H1 (cell line): ENCODE data around the gene NODAL. TPM values are rescaled to one million over a fixed set of nuclear protein-coding genes. Genes with fewer than 3 reads are reported as not detected.
A peak's percentile ranks its signal among the peaks of the same experiment; 100 is the strongest.

Source experiments
- CTCF ChIA-PET: fragments of 300-600 bp; sonication (Branson Sonifier 250); formaldehyde crosslinking; loops from one replicate; lab custom pipeline; 2021; ENCODE audit not compliant: partially characterized antibody; lab: Charles Lee
- POLR2A ChIA-PET: fragments of 300-600 bp; sonication (Branson Sonifier 250); formaldehyde crosslinking; loops from one replicate; lab custom pipeline; 2021; ENCODE audit warnings: inconsistent platforms; ENCODE audit not compliant: partially characterized antibody; lab: Charles Lee
- DNase-seq, 2 experiments: peaks; one replicate each; pipeline versions ENCODE4 v3.0.0 to v3.0.0-alpha.2; 2010 to 2022; ENCODE audit warnings: low spot score in 2 of 2, low read depth in 1 of 2, mixed read lengths in 1 of 2
- FAIRE-seq: peaks from 2 replicates; lab custom pipeline; 2011; peaks lifted over from hg19 to GRCh38; lab: Jason Lieb, UNC
- H2AFZ ChIP-seq: 2 replicates; pipeline ENCODE4 v1.8.1; 2012; ENCODE audit warnings: low read length, inconsistent platforms
- H2AK5ac ChIP-seq: 2 replicates; pipeline ENCODE4 v1.6.1; 2013; ENCODE audit warnings: low read depth, low read length
- H2BK120ac ChIP-seq: replicated peaks from 2 replicates; pipeline ENCODE3; 2013; ENCODE audit warnings: low read depth, low read length, inconsistent platforms
- H2BK12ac ChIP-seq: 2 replicates; pipeline ENCODE4 v1.6.1; 2013; ENCODE audit warnings: low read depth, low read length
- H2BK15ac ChIP-seq: 2 replicates; pipeline ENCODE4 v1.6.1; 2013; ENCODE audit warnings: low read length
- H2BK20ac ChIP-seq: 2 replicates; pipeline ENCODE4 v1.6.1; 2013; ENCODE audit warnings: low read length
- H2BK5ac ChIP-seq: 2 replicates; pipeline ENCODE4 v1.6.1; 2013; ENCODE audit warnings: low read depth, low read length
- H3K14ac ChIP-seq: 2 replicates; pipeline ENCODE4 v1.6.1; 2013; ENCODE audit warnings: inconsistent platforms; ENCODE audit not compliant: insufficient read length
- H3K18ac ChIP-seq: 2 replicates; pipeline ENCODE4 v1.6.1; 2013; ENCODE audit warnings: low read length; ENCODE audit errors: extremely low read depth
- H3K23ac ChIP-seq: 2 replicates; pipeline ENCODE4 v1.6.1; 2013; ENCODE audit warnings: inconsistent platforms; ENCODE audit not compliant: insufficient read length
- H3K23me2 ChIP-seq: 2 replicates; pipeline ENCODE4 v1.6.1; 2013; ENCODE audit warnings: low read depth, low read length
- H3K27ac ChIP-seq: 2 replicates; pipeline ENCODE4 v1.6.1; 2011; ENCODE audit warnings: low read depth, low read length, inconsistent platforms
- H3K27me3 ChIP-seq, 4 experiments: replicated peaks in 1 of 4; 1 replicate in 1 of 4; 2 replicates in 3 of 4; pipeline versions ENCODE4 v1.6.1 to v1.8.1; 2011 to 2013; ENCODE audit warnings: low read length in 3 of 4, mild to moderate bottlenecking in 3 of 4, inconsistent platforms in 2 of 4, mixed read lengths in 2 of 4, moderate library complexity in 1 of 4; ENCODE audit not compliant: control insufficient read depth in 3 of 4, insufficient read depth in 3 of 4; ENCODE audit errors: extremely low read depth in 1 of 4
- H3K36me3 ChIP-seq, 4 experiments: 2 replicates each; pipeline versions ENCODE4 v1.6.1 to v1.8.1; 2011 to 2013; ENCODE audit warnings: mild to moderate bottlenecking in 4 of 4, low read length in 3 of 4, moderate library complexity in 2 of 4, control low read depth in 1 of 4, inconsistent platforms in 1 of 4; ENCODE audit not compliant: insufficient read depth in 4 of 4, control insufficient read depth in 2 of 4
- H3K4ac ChIP-seq: replicated peaks from 2 replicates; pipeline ENCODE3; 2013; ENCODE audit warnings: low read length, low read depth, mixed read lengths, inconsistent platforms; ENCODE audit not compliant: insufficient read length
- H3K4me1 ChIP-seq, 4 experiments: replicated peaks in 1 of 4; 1 replicate in 1 of 4; 2 replicates in 3 of 4; pipeline versions ENCODE4 v1.6.1 to v1.8.1; 2011 to 2013; ENCODE audit warnings: low read length in 3 of 4, inconsistent platforms in 2 of 4, mixed read lengths in 1 of 4; ENCODE audit not compliant: insufficient read depth in 4 of 4, control insufficient read depth in 3 of 4
- H3K4me2 ChIP-seq, 2 experiments: 2 replicates each; pipeline versions ENCODE4 v1.6.1 to v1.8.1; 2011 to 2013; ENCODE audit warnings: low read depth in 2 of 2, low read length in 2 of 2, control low read depth in 1 of 2, inconsistent platforms in 1 of 2, mild to moderate bottlenecking in 1 of 2; ENCODE audit not compliant: insufficient read depth in 1 of 2
- H3K4me3 ChIP-seq, 4 experiments: fragments of 200-600, 300-600 bp in 1 of 4; sonication (generic), shearing (Covaris generic), sonication (Bioruptor Twin) in 1 of 4; 2 replicates each; pipeline versions ENCODE4 v1.5.1 to v1.8.1; 2011 to 2016; ENCODE audit warnings: low read length in 4 of 4, low read depth in 3 of 4, control low read depth in 2 of 4, inconsistent platforms in 2 of 4, mild to moderate bottlenecking in 2 of 4, mixed read lengths in 1 of 4, moderate library complexity in 1 of 4; ENCODE audit not compliant: insufficient read depth in 2 of 4; ENCODE audit errors: extremely low read depth in 1 of 4
- H3K56ac ChIP-seq: replicated peaks from 2 replicates; pipeline ENCODE3; 2013; ENCODE audit warnings: low read depth, mild to moderate bottlenecking, mixed read lengths, low read length, inconsistent platforms; ENCODE audit not compliant: insufficient read length
- H3K79me1 ChIP-seq: 2 replicates; pipeline ENCODE4 v1.6.1; 2013; ENCODE audit warnings: low read depth, low read length, control low read depth
- H3K79me2 ChIP-seq, 2 experiments: 2 replicates each; pipeline versions ENCODE4 v1.6.1 to v1.8.1; 2012 to 2013; ENCODE audit warnings: low read length in 2 of 2, mild to moderate bottlenecking in 2 of 2, inconsistent platforms in 1 of 2; ENCODE audit not compliant: insufficient read depth in 2 of 2, control insufficient read depth in 1 of 2
- H3K9ac ChIP-seq, 4 experiments: replicated peaks in 1 of 4; 1 replicate in 1 of 4; 2 replicates in 3 of 4; pipeline versions ENCODE4 v1.6.1 to v1.8.1; 2011 to 2013; ENCODE audit warnings: low read depth in 3 of 4, low read length in 3 of 4, control low read depth in 2 of 4, mild to moderate bottlenecking in 2 of 4, moderate library complexity in 2 of 4, inconsistent platforms in 1 of 4; ENCODE audit errors: extremely low read depth in 1 of 4
- H3K9me3 ChIP-seq, 2 experiments: 2 replicates each; pipeline versions ENCODE4 v1.6.1 to v1.8.1; 2012 to 2013; ENCODE audit warnings: mild to moderate bottlenecking in 2 of 2, moderate library complexity in 2 of 2, control low read depth in 1 of 2, inconsistent platforms in 1 of 2, low read depth in 1 of 2, low read length in 1 of 2, mixed read lengths in 1 of 2; ENCODE audit not compliant: insufficient read depth in 2 of 2
- H4K20me1 ChIP-seq, 2 experiments: replicated peaks in 1 of 2; 2 replicates each; pipeline versions ENCODE3 to v1.8.1; 2011 to 2013; ENCODE audit warnings: inconsistent platforms in 2 of 2, low read length in 2 of 2, mild to moderate bottlenecking in 1 of 2; ENCODE audit not compliant: insufficient read depth in 2 of 2, control insufficient read depth in 1 of 2
- H4K5ac ChIP-seq: 2 replicates; pipeline ENCODE4 v1.6.1; 2013; ENCODE audit warnings: low read length, low read depth, mixed read lengths, inconsistent platforms; ENCODE audit not compliant: insufficient read length
- H4K8ac ChIP-seq: 2 replicates; pipeline ENCODE4 v1.8.0; 2013; ENCODE audit warnings: mild to moderate bottlenecking, moderate library complexity, low read length, inconsistent platforms; ENCODE audit not compliant: insufficient read depth; ENCODE audit errors: extremely low read depth
- H4K91ac ChIP-seq: replicated peaks from 2 replicates; pipeline ENCODE3; 2013; ENCODE audit warnings: low read length, mixed read lengths, inconsistent platforms; ENCODE audit not compliant: insufficient read length
- EGR1 ChIP-seq: IDR thresholded peaks from 2 replicates; pipeline ENCODE4 v1.6.1; 2011; ENCODE audit warnings: low read depth, low read length, borderline replicate concordance
- SP1 ChIP-seq: IDR thresholded peaks from 2 replicates; pipeline ENCODE4 v1.6.1; 2011; ENCODE audit warnings: low read depth, low read length
- WGBS, 2 experiments: shearing (Covaris generic) in 1 of 2; methylation state at CpG; one replicate each; pipeline versions ENCODE4 v1.1.6 to v1.1.7; 2013 to 2015; ENCODE audit warnings: low lambda C conversion rate in 2 of 2, mixed read lengths in 2 of 2, inconsistent platforms in 1 of 2, low coverage in 1 of 2, missing lambda C conversion rate in 1 of 2; ENCODE audit not compliant: insufficient replicate concordance in 2 of 2, insufficient coverage in 1 of 2, insufficient read length in 1 of 2; ENCODE audit errors: extremely low coverage in 1 of 2, missing lambda C conversion rate in 1 of 2; 5-methylcytosine and 5-hydroxymethylcytosine counted together
- polyA plus RNA-seq, 7 experiments: library from polyadenylated mRNA; depleted of rRNA in 3 of 7; stranded (reverse) in 5 of 7; unstranded in 2 of 7; fragments of >200 nt in 5 of 7; fragments of 200-250 nt in 2 of 7; gene quantifications; 1 replicate in 5 of 7; 2 replicates in 1 of 7; 4 replicates in 1 of 7; pipeline versions ENCODE4 v1.2.1 to v1.2.3, GENCODE V29; 2011 to 2013; ENCODE audit warnings: missing spikeins in 2 of 7, mixed read lengths in 2 of 7
- total RNA-seq: library from RNA; stranded (reverse); fragmentation: NEBNext Ultra II Directional; extraction: Animal tissue kit (Norgen Biotek cat#: 25700); gene quantifications from 2 replicates; pipeline ENCODE4 v1.2.1, GENCODE V29; 2021

The NODAL gene
- total and polyA plus RNA-seq, 2 of the 8 experiments (the other 6 are each of a cell fraction or from before 2014, with no cell fraction given) = 2.0 to 7.3 TPM

- peak overlapping the region in 3 of 4 experiments; percentile 75 to 82 (median 80); a peak in 6 of 8 replicates for H3K4me3 ChIP-seq
- no peak overlapping the region for H3K9ac ChIP-seq
- H3K27ac ChIP-seq = no peak overlapping the region
- peak; percentile 45 for FAIRE-seq
- no peak overlapping the region for H4K91ac ChIP-seq
- H2BK12ac ChIP-seq = no peak overlapping the region
- H3K4me2 ChIP-seq = peak overlapping the region; percentile 51 to 92; a peak in 3 of 4 replicates
- H3K79me1 ChIP-seq = peaks cover 2% of the 10 kb centered on the region; the same call in 1 of the 2 replicates
- TF ChIP-seq EGR1 = no peak
- TF ChIP-seq SP1 = 0 out of 2 replicates have a peak, but pooled peaks have one; percentile 27
- peaks cover 0 to 7% (median 5%) of the 10 kb centered on the region in 4 experiments; a peak in 6 of 7 replicates for H3K4me1 ChIP-seq
- POLR2A ChIA-PET = interaction anchor here (0.6 to 2.3 kb wide), 12 partner anchors 11 to 257 kb away, joined by 3 to 11 read pairs (median 6); partner anchors contain the start of genes LRRC20, NODAL and TYSND1
- no peaks in the 10 kb centered on the region for H3K27me3 ChIP-seq
- H2BK20ac ChIP-seq = no peak overlapping the region
- H3K79me2 ChIP-seq = peaks cover 3 to 30% of the 10 kb centered on the region in 2 experiments; a peak in 3 of 4 replicates
- 37% methylated on average over 7 of the region's 12 CpGs; no CpG with 5 or more reads in 1 of the 2 experiments for WGBS, 2 experiments
- H3K56ac ChIP-seq = no peak overlapping the region
- DNase-seq = no peak
- H3K14ac ChIP-seq = no peak overlapping the region
- no peak overlapping the region for H3K18ac ChIP-seq
- H2BK5ac ChIP-seq = no peak overlapping the region
- H4K20me1 ChIP-seq = peaks cover 16 to 20% of the 10 kb centered on the region in 2 experiments
- H3K9me3 ChIP-seq = no peaks in the 10 kb centered on the region; a peak in 1 of 4 replicates
- no peak overlapping the region for H3K4ac ChIP-seq
- H3K36me3 ChIP-seq = peaks cover 0 to 3% (median 0%) of the 10 kb centered on the region in 4 experiments; a peak in 1 of 8 replicates
- CTCF ChIA-PET = interaction anchor here (0.6 to 4.3 kb wide), 10 partner anchors 13 to 155 kb away, joined by 3 to 22 read pairs (median 4); no protein-coding TSS in a partner anchor
- H3K23me2 ChIP-seq = peaks cover 11% of the 10 kb centered on the region
- H2AFZ ChIP-seq = peak overlapping the region; percentile 91
- H2AK5ac ChIP-seq = no peak overlapping the region
- H2BK120ac ChIP-seq = no peak overlapping the region
- no peak overlapping the region for H4K8ac ChIP-seq
- H2BK15ac ChIP-seq = no peak overlapping the region
- no peak overlapping the region for H4K5ac ChIP-seq
- H3K23ac ChIP-seq = no peak overlapping the region
These were observed 37.9 kb downstream of the NODAL start for GRCh38 chr10:70403483-70404035.
